ENCODE measurements around the gene LTBP1. TPM values are rescaled to one million over a fixed set of nuclear protein-coding genes. Genes with fewer than 3 reads are reported as not detected.

Gene LTBP1
- total and polyA plus RNA-seq, 2 of the 13 experiments (the other 11 are each of a cell fraction or from before 2014, with no cell fraction given): 0.12 to 0.22 TPM

- TF ChIP-seq ZNF382 (CRISPR knock-in tag; IDR thresholded peaks at IDR 0.05; ENCODE audit: borderline replicate concordance): no peak
- TF ChIP-seq, protein P1, sequence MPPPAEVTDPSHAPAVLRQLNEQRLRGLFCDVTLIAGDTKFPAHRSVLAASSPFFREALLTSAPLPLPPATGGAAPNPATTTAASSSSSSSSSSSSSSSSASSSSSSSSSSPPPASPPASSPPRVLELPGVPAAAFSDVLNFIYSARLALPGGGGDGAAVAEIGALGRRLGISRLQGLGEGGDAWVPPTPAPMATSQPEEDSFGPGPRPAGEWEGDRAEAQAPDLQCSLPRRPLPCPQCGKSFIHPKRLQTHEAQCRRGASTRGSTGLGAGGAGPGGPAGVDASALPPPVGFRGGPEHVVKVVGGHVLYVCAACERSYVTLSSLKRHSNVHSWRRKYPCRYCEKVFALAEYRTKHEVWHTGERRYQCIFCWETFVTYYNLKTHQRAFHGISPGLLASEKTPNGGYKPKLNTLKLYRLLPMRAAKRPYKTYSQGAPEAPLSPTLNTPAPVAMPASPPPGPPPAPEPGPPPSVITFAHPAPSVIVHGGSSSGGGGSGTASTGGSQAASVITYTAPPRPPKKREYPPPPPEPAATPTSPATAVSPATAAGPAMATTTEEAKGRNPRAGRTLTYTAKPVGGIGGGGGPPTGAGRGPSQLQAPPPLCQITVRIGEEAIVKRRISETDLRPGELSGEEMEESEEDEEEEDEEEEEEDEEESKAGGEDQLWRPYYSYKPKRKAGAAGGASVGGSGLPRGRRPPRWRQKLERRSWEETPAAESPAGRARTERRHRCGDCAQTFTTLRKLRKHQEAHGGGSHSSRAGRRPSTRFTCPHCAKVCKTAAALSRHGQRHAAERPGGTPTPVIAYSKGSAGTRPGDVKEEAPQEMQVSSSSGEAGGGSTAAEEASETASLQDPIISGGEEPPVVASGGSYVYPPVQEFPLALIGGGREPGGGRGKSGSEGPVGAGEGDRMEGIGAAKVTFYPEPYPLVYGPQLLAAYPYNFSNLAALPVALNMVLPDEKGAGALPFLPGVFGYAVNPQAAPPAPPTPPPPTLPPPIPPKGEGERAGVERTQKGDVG (CRISPR knock-in tag; IDR thresholded peaks at IDR 0.05; ENCODE audit: borderline replicate concordance): no peak
- TF ChIP-seq SMARCC2 (IDR thresholded peaks at IDR 0.05): no peak
Observed at GRCh38 chr2:33130054-33130447, 183.3 kb downstream of the LTBP1 start (continued).

DNA sequence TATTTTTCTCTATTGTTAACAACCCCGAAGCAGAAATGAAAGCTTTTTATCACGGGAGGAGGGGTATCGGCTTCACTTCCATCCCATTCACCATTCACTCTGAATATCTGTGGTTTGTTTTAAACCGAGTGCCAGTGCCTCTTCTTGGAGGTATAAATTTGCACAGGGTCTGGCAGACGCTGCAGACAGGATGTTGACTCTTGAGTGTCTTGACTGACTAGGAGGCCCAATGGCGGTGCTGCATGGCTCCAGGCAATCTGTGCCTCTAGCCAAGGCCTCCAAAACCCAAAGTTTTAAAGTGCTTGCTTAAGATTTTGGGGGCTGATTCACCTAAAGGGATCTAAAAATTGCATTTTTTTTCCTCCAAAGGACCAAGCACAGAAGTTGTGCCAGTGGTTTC is 183.8 kb downstream of the LTBP1 start:
- no peak overlapping the region for H3K4me3 ChIP-seq (replicated peaks in 1 of 3; ENCODE audit: insufficient read depth in 1 of 3, low read depth in 2 of 3, low read length in 3 of 3)
- no peak for TF ChIP-seq ZNF749 (CRISPR knock-in tag; IDR thresholded peaks at IDR 0.05; ENCODE audit: borderline replicate concordance)
- TF ChIP-seq ZBTB40 (IDR thresholded peaks at IDR 0.05): no peak
- no peak for TF ChIP-seq ZBTB40 (CRISPR knock-in tag; IDR thresholded peaks at IDR 0.05)
- TF ChIP-seq ARID2 (CRISPR knock-in tag; IDR thresholded peaks at IDR 0.05; ENCODE audit: borderline replicate concordance): no peak
- TF ChIP-seq ZNF567 (CRISPR knock-in tag; IDR thresholded peaks at IDR 0.05; ENCODE audit: borderline replicate concordance): no peak
- TF ChIP-seq ZSCAN31 (CRISPR knock-in tag; IDR thresholded peaks at IDR 0.05; ENCODE audit: low read depth): no peak
- peaks cover 14% of the 10 kb centered on the region for H3K4me1 ChIP-seq (ENCODE audit: insufficient read depth, low read length)
- no peak overlapping the region for H3K27ac ChIP-seq (ENCODE audit: extremely low read length, insufficient read depth, low read length)
- H3K4me2 ChIP-seq (ENCODE audit: low read depth, low read length): no peak overlapping the region
- no peaks in the 10 kb centered on the region for H4K20me1 ChIP-seq (ENCODE audit: insufficient read depth, low read length)
- no peaks in the 10 kb centered on the region for H3K79me2 ChIP-seq (ENCODE audit: insufficient read depth, low read length)
- intact Hi-C loops (cut with micrococcal nuclease; ENCODE audit: unreplicated experiment) (loop anchor here (10.0 kb wide), 1 partner anchor 244 kb away; no protein-coding TSS in a partner anchor), in situ Hi-C loops (cut with HindIII; ENCODE audit: extremely low pct_ligation_motif_present, low pct_unique_long_range_greater_than_20kb) (no loop called here)
- BruUV-seq (replicated peaks): no TSS peak
- FAIRE-seq: no peak
- no peak overlapping the region for H3K9ac ChIP-seq (ENCODE audit: insufficient read depth, low read depth, low read length)
- H2AFZ ChIP-seq (ENCODE audit: low read length): no peak overlapping the region
- no peaks in the 10 kb centered on the region for H3K9me3 ChIP-seq (ENCODE audit: low read length)
- DNase-seq (ENCODE audit: low spot score): no peak
- ChIA-PET POLR2A (no interaction called here), CTCF (ENCODE audit: low intra/inter-chr PET ratio, low total read pairs) (no interaction called here)
- H3K27me3 ChIP-seq (ENCODE audit: control insufficient read depth in 1 of 2, insufficient read depth in 2 of 2, low read length in 2 of 2): peaks cover 0 to 20% of the 10 kb centered on the region in 2 experiments; a peak in 3 of 5 replicates
- no peaks in the 10 kb centered on the region for H3K36me3 ChIP-seq (replicated peaks in 1 of 2; ENCODE audit: control insufficient read depth in 1 of 2, insufficient read depth in 2 of 2, low read length in 2 of 2)
- no peak for ATAC-seq
- 18% methylated on average over 6 of the region's 6 CpGs for WGBS (ENCODE audit: low lambda C conversion rate)

Data from HepG2 (cell line).